SK-N-SH treated with all-trans-retinoic acid at 6 μM for 48 hours (cell line): Measurements from ENCODE around the gene DCDC2.

Experiments used
- ESRRG ChIP-seq: fragments of 250-450 bp; sonication (Bioruptor Pico); IDR thresholded peaks from 2 replicates; pipeline ENCODE4 v1.6.1; 2021; ENCODE audit warnings: mild to moderate bottlenecking
- GLIS3 ChIP-seq: fragments of 250-450 bp; sonication (Bioruptor Pico); IDR thresholded peaks from 2 replicates; pipeline ENCODE4 v1.5.0; 2020; ENCODE audit warnings: mild to moderate bottlenecking, moderate library complexity
- ISL1 ChIP-seq: fragments of 250-450 bp; sonication (Bioruptor Pico); IDR thresholded peaks from 2 replicates; pipeline ENCODE4 v2.1.2; 2022; ENCODE audit warnings: mild to moderate bottlenecking, moderate library complexity
- RARB ChIP-seq: fragments of 250-450 bp; sonication (Bioruptor Pico); IDR thresholded peaks from 2 replicates; pipeline ENCODE4 v1.8.0; 2021; ENCODE audit warnings: mild to moderate bottlenecking, moderate library complexity
- ZFP3 ChIP-seq: fragments of 250-450 bp; sonication (Bioruptor Pico); IDR thresholded peaks from 2 replicates; pipeline ENCODE4 v1.5.0; 2020; ENCODE audit warnings: mild to moderate bottlenecking, moderate library complexity
- ZNF565 ChIP-seq: fragments of 450-650 bp; formaldehyde crosslinking; conservative IDR thresholded peaks from 2 replicates; pipeline ENCODE4 v1.5.0; 2020; ENCODE audit warnings: low read depth, mild to moderate bottlenecking, moderate library complexity
- ZNF8 ChIP-seq: fragments of 450-650 bp; formaldehyde crosslinking; IDR thresholded peaks from 2 replicates; pipeline ENCODE4 v1.5.0; 2020; ENCODE audit warnings: mild to moderate bottlenecking, moderate library complexity
- TF ChIP-seq, protein P1 (sequence below): fragments of 250-450 bp; sonication (Bioruptor Pico); IDR thresholded peaks from 2 replicates; pipeline ENCODE4 v1.5.1; 2020; ENCODE audit warnings: low read depth, mild to moderate bottlenecking, moderate library complexity

DNA sequence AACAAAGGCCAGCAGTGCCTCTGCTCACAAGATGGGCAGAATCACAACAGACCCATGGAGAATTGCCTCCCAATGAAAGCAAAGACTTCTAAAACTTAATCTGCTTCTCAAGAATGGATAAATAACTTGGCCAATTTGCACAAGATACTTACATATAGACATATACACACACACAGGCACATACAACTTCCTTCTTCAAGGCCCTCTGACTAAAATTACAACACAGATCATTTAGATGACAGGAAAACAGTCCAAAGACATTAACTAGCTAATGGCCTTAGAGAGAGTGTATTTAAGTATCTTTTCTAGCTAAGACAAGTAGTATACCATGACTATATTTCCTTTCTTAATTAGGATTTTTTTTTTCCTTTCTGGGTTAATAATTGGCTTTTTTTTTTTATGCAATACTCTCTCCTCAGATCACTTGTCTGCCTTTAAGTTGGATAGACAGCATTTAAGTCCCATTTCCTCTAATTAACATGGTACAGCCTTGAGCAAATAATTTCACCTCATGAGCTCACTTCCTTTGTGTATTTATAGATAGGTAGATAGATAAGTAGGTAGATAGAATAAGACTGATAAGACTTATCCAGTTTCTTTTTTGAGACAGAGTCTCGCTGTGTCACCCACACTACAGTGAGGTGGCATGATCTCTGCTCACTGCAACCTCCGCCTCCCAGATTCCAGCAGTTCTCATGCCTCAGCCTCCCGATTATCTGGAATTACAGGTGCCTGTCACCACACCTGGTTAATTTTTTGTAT lies 161.8 kb downstream of the DCDC2 start:
- TF ChIP-seq ESRRG (CRISPR knock-in tag) (no peak), RARB (CRISPR knock-in tag) (no peak), GLIS3 (CRISPR knock-in tag) (no peak), ISL1 (CRISPR knock-in tag) (no peak), ZFP3 (CRISPR knock-in tag) (no peak), ZNF565 (CRISPR knock-in tag) (no peak), ZNF8 (CRISPR knock-in tag) (no peak)
- TF ChIP-seq, protein P1, sequence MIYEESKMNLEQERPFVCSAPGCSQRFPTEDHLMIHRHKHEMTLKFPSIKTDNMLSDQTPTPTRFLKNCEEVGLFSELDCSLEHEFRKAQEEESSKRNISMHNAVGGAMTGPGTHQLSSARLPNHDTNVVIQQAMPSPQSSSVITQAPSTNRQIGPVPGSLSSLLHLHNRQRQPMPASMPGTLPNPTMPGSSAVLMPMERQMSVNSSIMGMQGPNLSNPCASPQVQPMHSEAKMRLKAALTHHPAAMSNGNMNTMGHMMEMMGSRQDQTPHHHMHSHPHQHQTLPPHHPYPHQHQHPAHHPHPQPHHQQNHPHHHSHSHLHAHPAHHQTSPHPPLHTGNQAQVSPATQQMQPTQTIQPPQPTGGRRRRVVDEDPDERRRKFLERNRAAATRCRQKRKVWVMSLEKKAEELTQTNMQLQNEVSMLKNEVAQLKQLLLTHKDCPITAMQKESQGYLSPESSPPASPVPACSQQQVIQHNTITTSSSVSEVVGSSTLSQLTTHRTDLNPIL (CRISPR knock-in tag): no peak
